Measurements from ENCODE around the gene CLPTM1. TPM values are rescaled to one million over a fixed set of nuclear protein-coding genes. Genes with fewer than 3 reads are reported as not detected.

The CLPTM1 gene
- total and polyA plus RNA-seq, 2 experiments from 2014 or later = 41.6 to 71.5 TPM

- Histone ChIP-seq H3F3A (replicated peaks; ENCODE audit: low read depth) (peaks cover 42% of the 10 kb centered on the region), H3K4me3 (no peak overlapping the region), H3K27me3 (ENCODE audit: insufficient read depth) (no peaks in the 10 kb centered on the region), H3K9me2 (ENCODE audit: insufficient read depth) (no peaks in the 10 kb centered on the region), H3K79me2 (replicated peaks; ENCODE audit: insufficient read depth) (peaks cover 17% of the 10 kb centered on the region), H3K27ac (ENCODE audit: low read depth) (no peak overlapping the region), H3K4me1 (ENCODE audit: insufficient read depth) (peaks cover 30% of the 10 kb centered on the region), H2AFZ (no peak overlapping the region), H4K20me1 (replicated peaks; ENCODE audit: insufficient read depth) (no peaks in the 10 kb centered on the region; the same call in 1 of the 2 replicates), H3K4me2 (no peak overlapping the region), H3K36me3 (ENCODE audit: insufficient read depth) (peaks cover 17% of the 10 kb centered on the region)
- ATAC-seq = no peak
- TF ChIP-seq ZNF114 (CRISPR knock-in tag; IDR thresholded peaks at IDR 0.05) (no peak), ZNF331 (CRISPR knock-in tag; IDR thresholded peaks at IDR 0.05; ENCODE audit: low read depth) (no peak), EZH2 (IDR thresholded peaks at IDR 0.05; ENCODE audit: low read depth, unreplicated experiment) (no peak), JUNB (IDR thresholded peaks at IDR 0.05; ENCODE audit: unreplicated experiment) (no peak), ZNF462 (CRISPR knock-in tag; IDR thresholded peaks at IDR 0.05) (no peak), STAT1 (IDR thresholded peaks at IDR 0.05; ENCODE audit: unreplicated experiment) (no peak), POLR2AphosphoS5 (IDR thresholded peaks at IDR 0.05; ENCODE audit: low read depth) (no peak)
- TF ChIP-seq, protein P1, sequence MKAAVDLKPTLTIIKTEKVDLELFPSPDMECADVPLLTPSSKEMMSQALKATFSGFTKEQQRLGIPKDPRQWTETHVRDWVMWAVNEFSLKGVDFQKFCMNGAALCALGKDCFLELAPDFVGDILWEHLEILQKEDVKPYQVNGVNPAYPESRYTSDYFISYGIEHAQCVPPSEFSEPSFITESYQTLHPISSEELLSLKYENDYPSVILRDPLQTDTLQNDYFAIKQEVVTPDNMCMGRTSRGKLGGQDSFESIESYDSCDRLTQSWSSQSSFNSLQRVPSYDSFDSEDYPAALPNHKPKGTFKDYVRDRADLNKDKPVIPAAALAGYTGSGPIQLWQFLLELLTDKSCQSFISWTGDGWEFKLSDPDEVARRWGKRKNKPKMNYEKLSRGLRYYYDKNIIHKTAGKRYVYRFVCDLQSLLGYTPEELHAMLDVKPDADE (IDR thresholded peaks at IDR 0.05) = no peak
- Mint-ChIP-seq H3K9me3 (peaks cover 2% of the 10 kb centered on the region; the same call in 1 of the 3 replicates), H3K36me3 (ENCODE audit: low read depth) (peaks cover 35% of the 10 kb centered on the region), H3K27me3 (ENCODE audit: insufficient read depth, low read depth, poor library complexity) (peaks cover 35% of the 10 kb centered on the region), H3K4me3 (no peak overlapping the region), H3K4me1 (peaks cover 41% of the 10 kb centered on the region), H3K27ac (no peak overlapping the region)
- no peak for DNase-seq (ENCODE audit: low spot score)
Observed at GRCh38 chr19:44908836-44909261, 46.3 kb upstream of the CLPTM1 start.

Measured in GM23338 (cell line).